ENCODE results near the gene GRIN2C.

GRIN2C gene

GRCh38 chr17:74863420-74864296 lies 4.0 kb upstream of the GRIN2C start:
- no peak for DNase-seq

GRCh38 chr17:74862919-74863318 lies 3.2 kb upstream of the GRIN2C start:
- DNase-seq = no peak

GRCh38 chr17:74862108-74862901 lies 2.6 kb upstream of the GRIN2C start:
- peak; percentile 83 for DNase-seq

DNA sequence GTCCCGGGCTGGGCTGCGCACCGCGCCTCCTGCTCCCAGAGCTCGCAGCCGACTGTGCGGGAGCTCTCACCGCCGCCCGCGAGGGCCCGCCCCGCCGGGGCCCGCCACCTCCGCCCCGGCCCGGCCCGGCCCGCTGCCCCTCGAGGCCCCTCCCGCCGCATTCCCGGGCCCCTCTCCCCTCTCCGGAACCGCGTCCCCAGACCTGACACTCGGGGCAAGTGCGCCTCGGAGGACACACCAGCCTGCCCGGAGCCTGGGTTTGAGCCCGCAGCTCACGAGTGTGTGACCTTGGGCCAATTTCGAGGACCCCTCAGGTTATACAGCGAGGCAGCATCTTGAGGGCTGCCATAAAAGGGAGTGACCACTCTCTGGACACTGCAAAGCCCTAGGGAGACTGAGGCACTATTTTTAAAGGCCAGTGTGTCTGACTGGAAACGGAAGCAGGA lies 2.0 kb upstream of the GRIN2C start:
- DNase-seq = peak in 1 of 2 donors; percentile 15

- DNase-seq = no peak
These were observed 1.4 kb upstream of the GRIN2C start for GRCh38 chr17:74860872-74861661.

DNA sequence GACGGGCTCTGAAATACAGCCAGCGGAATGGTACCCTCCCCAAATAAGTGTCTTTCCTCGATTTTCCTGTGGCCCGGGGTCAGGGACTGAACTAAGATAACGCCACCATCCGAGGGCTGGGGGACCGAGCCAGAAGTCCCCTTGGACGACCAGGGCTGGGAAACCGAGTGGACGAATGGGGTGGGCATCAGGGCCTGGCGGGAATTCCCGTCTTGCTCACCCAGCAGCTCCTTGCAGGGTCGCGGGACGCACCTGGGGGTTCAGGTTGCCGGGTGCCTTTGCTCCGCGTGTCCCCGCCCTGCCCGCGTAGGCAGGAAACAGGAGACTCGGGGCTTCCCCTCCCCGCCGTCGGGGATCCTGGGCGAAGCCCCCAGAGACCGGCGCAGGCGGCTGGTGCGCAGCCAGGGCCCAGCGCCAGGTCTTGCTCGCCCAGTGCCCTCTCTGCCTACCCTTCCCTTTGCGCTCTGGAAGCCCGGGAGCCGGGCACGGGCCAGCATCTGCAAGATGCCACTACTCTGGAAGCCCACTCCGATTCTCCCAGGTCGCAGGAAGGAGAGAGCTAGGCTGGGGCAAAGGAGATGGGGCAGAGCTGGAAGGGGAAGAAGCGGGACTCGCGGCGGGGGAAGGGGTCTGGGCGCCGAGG lies 665 bp upstream of the GRIN2C start:
- DNase-seq = no peak

DNA sequence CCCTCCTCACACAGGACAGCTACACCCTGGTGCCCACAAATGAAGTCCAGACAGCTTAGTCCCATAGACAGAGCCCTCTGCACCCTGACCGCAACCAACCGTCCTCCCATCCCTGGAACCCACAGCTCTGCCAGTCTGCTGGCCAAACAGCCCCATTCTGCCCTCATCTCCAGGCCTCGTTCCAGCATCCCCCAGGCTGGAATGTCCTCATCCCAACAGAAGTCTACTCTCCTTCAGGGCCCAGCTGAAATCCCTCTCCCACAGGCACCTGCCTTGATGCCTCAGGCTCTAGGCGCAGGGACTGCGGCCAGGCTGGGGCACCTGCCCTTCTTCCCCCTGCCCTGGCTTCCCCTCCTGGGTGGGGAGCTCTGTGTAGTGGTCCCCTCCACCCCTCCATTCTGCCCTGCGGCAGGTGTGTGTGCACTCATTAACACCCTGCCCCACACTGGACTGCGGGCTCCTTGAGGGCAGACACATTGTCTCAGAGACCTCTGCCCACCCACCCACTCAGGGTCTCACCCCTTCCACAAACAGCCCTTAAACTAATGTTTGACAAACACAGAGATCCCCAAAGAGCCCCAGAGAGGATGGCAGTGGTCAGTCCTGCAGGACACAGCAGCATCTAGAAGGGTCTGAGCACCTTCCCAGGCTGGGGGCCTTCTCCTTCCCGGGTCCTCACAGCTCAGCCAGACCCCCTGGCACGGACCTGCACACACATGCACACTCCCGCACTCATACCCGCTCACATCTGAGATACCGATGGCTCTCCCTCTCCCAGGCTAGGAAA lies 820 bp downstream of the GRIN2C start:
- DNase-seq = no peak

GRCh38 chr17:74857191-74857590 lies 2.5 kb downstream of the GRIN2C start:
- DNase-seq = no peak

DNA sequence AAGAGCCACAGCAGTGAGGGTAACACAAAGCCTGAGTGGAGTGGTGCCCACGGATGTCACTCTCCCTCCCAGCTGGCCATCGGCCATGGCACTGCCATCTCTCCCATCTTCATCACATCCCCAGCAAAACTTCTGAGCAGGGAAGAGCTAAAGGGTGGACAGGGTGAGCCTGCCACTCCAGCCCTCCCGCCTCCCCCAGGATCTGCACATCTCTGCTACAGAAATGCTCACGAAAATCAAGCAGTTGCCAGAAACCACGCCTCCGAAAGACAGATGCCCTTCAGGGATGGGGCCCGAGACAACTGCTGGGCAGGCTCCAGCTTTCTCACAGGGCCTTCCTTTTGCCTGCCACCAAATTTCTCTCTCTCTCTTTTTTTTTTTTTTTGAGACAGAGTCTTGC lies 3.6 kb downstream of the GRIN2C start:
- DNase-seq = no peak

DNA sequence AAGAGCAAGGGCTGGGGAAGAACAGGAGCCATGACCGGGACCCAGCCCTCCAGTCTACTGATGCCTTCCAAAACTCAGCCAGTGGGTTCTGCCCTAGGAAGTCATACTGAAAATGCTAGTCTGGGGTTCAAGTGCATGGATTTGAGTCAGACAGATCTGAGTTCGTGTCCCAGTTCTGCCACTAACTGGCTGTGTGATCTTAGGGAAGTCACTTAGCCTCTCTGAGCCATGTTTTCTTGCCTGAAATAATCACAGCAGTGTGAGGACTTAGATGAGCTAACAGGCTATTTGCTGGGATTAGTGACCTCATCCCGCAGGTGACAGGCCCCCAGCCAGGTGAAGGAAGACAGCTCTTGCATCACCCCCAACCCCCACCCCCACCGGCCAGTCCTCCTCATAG lies 4.4 kb downstream of the GRIN2C start:
- no peak for DNase-seq

GRCh38 chr17:74854792-74855191 lies 4.9 kb downstream of the GRIN2C start:
- DNase-seq = no peak

DNA sequence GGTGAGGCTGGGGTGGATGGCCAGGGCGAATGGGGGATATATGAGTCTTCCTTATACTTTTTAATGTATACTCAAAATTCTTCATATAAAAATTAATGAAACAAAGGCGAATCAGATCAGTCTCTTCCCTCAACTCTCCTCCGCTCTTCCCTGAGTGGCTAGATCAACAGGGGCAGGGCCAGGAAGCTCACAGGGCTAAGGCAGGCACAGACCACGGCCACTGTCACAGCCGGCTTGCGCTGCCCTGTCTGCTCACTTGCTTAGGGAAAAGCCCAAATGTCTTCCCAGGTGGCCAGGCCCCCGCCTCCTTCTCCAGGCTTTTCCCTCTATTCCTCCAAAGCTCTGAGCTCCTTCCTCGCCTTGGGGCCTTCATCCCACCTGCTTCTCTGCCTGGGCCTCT lies 6.0 kb downstream of the GRIN2C start:
- DNase-seq = no peak

DNA sequence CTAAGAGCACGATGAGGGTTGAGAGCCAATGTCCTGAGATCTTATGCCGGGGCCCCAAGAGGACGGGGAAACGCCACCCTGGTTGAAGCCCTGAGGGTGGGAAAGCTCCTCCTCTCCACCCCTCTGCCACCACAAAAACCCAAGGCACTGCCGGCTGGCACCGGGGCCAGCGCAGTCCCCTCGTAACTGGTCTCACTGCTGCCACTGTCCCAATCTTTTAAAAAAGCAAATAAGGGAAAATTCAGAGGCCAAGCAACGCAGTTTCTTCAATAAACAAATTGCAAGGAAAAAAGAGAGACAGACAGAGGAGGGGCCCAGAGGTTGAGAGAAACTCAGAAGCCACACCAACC lies 6.7 kb downstream of the GRIN2C start:
- no peak for DNase-seq

DNA sequence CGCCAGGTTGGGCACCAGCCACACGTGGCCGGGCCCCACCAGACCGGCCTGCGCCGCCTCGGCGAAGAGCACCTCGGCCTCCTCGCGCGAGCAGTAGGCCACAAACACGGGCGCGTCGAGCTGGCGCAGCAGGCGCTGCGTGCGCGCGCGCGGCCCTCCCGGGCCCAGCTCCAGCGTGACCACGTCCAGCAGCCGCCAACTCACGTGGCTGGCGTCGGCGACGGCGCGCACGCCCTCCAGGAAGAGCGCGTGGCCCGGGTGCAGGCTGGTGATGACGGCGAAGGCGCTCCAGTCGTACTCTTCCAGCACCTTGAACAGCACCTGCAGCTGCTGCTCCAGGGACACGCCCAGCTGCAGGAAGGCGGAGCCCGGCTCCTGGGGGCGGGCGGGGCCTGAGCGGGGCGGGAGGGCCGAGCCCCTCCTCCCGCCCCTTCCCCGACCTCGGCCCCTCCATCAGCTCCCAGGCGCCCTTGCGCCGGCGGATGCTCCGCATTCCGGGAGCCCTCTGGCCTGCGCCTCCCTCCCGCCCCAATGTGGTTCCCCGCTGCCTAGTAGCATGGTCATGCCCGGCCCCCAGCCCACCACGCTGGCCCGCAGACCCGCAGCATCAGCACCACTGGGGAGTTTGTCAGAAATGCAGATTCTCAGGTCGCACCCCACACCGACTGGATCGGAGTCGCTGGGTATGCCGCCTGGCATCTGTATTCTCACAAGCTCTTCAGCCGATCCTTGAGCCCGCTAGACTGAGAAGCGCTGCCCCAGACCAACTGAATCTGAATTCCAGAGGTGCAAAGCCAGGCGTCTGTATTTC lies 7.2 kb downstream of the GRIN2C start:
- DNase-seq = peak; percentile 66 to 72

GRCh38 chr17:74851612-74852236 lies 8.0 kb downstream of the GRIN2C start:
- DNase-seq = no peak

DNA sequence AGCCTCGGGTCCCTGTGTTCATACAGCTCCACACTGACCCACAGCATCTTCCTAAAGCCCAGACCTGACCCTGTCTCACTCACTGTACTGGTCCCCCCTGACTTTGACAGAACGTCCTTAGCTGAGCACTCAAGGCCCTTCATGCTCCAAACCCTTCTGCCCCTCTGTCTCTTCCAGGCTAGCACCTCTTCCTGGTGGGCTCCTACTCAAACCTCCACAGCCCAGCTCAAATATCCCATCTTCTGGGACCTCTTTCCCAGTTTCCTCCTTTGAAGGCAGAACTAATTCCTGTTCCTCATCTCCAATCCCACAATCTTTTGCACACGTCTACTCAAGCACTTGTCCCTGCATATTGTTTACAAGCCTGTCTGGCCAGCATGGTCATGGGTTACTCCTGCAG lies 8.8 kb downstream of the GRIN2C start:
- DNase-seq = no peak

GRCh38 chr17:74850310-74850709 lies 9.4 kb downstream of the GRIN2C start:
- DNase-seq = no peak

DNA sequence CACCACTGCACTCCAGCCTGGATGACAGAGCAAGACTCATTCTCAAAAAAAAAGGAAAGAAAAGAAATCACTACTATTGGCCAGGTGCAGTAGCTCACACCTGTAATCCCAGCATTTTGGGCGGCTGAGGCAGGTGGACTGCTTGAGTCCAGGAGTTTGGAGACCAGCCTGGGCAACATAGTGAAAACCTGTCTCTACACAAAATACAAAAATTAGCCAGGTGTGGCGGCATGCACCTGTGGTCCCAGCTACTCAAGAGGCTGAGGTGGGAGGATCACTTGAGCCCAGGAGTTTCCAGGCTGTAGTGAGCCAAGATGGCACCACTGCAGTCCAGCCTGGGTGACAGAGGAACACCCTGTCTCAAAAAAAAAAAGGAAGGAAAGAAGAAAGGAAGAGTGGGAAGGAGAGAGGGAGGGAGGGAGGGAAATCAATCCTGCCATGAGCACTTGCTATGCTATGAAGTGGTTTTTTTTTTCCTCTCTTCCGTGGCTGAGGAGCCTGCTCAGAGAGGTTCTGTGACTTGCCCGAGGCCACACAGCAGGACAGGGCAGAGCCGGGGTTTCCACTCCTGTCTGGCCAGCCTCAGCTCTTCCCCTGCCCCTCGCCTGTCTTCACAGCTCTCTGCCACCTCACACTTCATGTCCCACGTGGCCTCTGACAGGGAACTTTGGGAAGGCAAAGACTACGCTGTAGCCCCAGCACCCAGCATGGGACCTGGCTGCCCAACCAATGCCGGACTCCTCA lies 10.9 kb downstream of the GRIN2C start:
- no peak for DNase-seq

GRCh38 chr17:74846621-74847020 lies 13.1 kb downstream of the GRIN2C start:
- DNase-seq = no peak

DNA sequence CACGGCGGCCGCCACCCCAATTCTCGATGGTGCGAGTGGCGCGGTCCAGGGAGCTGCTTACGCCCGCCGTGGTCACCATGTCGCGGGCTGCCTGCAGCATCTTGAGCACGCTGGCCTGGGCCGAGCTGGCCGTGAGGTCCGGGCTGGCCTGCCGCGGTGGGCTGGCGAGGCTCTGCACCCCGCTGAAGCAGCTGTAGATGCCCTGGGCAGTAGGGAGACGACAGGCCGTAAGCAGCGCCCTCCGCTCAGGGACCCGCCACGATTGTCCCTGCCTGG lies 16.4 kb downstream of the GRIN2C start:
- DNase-seq = no peak

All from stimulated activated CD4-positive, alpha-beta T cell treated with anti-CD3 and anti-CD28 coated beads, Interleukin-2, amount 100 ng/mL, for 24 hours (primary cell).